ENCODE measurements around the gene PCYT2.

PCYT2 gene

DNA sequence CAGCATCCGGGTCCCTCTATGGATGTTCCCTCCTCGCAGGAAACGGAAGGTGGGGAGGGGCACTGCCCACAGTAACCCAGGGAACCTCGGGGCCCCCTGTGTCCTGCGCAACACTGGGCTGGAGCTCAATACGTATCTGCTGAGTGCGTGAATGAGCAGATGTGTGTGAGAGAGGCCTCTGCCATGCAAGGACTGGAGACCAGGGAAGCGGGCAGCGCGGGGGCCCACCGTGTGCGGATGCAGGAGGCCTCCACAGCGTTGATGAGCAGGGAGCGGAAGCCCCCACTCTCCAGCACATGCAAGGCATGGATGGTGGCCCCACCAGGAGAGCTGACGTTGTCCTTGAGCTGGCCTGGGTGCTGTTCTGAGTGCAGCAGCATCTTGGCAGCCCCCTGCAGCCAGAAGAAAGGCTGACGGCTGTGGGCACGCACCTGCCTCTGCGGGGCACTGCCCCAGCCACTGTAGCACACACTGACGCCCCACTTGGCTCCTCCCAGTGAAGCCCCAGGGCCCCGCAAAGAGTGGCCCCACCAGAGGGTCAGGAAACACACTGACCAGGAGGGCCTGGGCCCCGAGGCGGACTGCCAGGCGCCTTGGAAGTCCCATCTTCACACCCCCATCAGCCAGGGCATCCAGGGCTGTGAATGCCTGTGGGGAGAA, 23.0 kb upstream of the PCYT2 start:
- no peak for DNase-seq (ENCODE audit: low read depth)
- TF ChIP-seq, protein P1, sequence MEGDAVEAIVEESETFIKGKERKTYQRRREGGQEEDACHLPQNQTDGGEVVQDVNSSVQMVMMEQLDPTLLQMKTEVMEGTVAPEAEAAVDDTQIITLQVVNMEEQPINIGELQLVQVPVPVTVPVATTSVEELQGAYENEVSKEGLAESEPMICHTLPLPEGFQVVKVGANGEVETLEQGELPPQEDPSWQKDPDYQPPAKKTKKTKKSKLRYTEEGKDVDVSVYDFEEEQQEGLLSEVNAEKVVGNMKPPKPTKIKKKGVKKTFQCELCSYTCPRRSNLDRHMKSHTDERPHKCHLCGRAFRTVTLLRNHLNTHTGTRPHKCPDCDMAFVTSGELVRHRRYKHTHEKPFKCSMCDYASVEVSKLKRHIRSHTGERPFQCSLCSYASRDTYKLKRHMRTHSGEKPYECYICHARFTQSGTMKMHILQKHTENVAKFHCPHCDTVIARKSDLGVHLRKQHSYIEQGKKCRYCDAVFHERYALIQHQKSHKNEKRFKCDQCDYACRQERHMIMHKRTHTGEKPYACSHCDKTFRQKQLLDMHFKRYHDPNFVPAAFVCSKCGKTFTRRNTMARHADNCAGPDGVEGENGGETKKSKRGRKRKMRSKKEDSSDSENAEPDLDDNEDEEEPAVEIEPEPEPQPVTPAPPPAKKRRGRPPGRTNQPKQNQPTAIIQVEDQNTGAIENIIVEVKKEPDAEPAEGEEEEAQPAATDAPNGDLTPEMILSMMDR (IDR thresholded peaks at IDR 0.05; ENCODE audit: insufficient read depth, low read depth, low read length, missing control alignments) = no peak
- H3K4me3 ChIP-seq (ENCODE audit: low read depth, low read length) = no peak overlapping the region

DNA sequence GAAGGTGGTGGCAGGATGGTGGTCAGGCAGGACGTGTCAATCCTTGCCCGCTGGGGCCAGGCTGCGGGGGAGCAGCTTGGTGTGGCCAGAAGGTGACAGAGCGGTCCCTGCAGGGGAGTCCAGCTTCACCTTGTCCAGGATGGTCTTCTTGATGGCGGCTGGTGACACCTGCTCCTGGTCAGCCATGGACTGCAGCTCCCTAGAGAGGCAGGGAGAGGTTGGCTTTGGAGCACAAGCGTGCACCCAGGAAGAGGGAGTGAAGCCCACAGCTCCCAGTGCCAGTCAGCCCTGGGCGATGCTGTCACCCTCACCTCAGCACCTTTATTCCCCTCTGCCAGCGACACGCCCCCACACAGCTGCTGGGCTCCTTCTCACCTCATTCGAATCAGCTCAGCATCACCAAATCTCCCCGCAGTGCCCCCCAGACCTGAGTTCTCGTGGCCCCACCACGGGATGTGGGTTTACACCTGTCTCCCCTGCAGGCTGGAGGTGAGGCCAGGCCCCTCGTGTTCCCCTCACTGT, 22.0 kb upstream of the PCYT2 start:
- TF ChIP-seq, protein P1 (IDR thresholded peaks at IDR 0.05; ENCODE audit: insufficient read depth, low read depth, low read length, missing control alignments) = no peak
- no peak overlapping the region for H3K4me3 ChIP-seq (ENCODE audit: low read depth, low read length)
- no peak for DNase-seq (ENCODE audit: low read depth)

DNA sequence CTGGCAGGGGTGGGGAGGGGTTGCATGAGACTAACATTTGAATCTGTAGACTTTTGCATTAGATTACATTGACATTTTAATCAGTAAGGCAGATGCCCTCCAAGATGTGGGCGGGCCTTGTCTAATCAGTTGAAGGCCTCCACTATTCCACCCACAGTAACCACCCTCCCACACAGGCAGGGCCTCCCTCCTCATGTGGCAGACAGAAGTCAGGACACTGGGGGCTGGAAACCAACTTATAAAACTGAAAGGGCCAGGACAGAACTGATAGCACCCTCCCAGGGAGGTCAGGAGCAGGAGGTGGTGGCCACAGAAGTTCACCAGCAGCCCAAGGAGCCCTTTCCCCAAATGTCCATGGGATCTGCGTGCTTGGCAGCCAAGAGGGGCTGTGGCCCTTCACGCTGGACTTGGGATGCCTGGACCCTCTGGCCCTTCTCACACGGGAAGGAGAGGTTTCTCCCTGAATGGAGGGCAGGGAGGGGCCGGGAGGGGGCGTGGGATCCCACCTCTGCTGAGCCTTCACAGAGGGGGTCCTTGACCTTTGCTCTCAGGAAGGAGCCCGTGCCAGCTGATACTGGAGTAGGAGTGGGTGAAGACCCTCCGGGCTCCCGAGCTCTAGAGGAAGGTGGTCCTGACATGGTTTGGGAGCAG, 21.3 kb upstream of the PCYT2 start:
- no peak for DNase-seq (ENCODE audit: low read depth)
- TF ChIP-seq, protein P1 (IDR thresholded peaks at IDR 0.05; ENCODE audit: insufficient read depth, low read depth, low read length, missing control alignments) = no peak
- no peak overlapping the region for H3K4me3 ChIP-seq (ENCODE audit: low read depth, low read length)

DNA sequence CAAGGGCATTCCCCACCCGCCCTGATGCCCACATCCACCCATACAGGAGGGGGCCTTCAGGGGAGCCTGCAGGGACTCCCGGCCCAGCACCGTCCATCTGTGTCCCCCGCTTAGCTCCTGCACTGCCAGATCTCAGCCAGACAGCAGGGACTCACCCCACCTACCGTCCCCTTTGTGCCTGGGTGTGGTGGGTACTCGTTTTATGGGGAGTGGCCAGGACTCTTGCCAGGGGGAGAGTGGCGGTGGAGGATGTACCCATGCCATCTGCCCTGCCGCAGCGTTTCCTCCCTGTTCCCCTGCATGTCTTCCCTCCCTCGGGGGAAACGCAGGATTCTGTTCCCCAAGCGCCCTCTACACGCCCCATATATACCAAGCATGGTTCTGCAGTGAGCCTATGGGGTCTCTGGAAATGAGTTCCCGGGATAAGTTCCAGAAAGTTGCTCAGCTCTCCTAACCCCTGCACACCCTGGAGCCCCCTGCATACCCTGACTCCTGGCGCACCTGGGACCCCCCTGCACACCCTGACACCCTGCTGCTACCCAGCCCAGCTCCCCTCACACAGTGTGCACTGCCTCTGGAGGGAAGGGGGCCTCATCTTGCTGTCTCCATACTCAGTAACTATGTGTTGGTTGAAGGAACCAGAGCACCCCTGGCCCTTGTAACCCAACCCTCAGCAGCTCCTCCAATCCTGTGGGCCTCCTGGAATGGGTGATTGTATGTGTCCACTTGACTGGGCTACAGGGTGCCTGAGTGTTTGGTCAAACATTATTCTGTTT, 20.5 kb upstream of the PCYT2 start:
- DNase-seq (ENCODE audit: low read depth) = no peak
- no peak overlapping the region for H3K4me3 ChIP-seq (ENCODE audit: low read depth, low read length)
- TF ChIP-seq, protein P1 (IDR thresholded peaks at IDR 0.05; ENCODE audit: insufficient read depth, low read depth, low read length, missing control alignments) = no peak

DNA sequence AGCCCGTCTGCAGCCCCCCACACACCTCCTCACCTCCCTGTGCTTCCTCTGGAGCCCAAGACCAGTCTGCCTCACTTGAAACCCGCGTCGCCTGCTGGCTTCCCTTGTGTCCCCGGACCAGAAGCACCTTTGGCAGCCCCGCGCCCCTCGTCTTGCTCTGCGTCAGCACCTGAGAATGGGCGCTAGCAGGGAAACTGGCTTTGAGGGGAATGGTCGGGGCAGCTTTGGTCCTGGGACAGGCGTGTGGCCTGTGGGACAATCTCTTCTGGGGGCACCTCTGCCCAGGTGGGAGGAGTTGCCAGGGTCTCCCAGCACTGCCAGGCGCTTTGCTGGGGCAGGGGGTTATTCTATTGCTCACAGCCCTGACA, 20.0 kb upstream of the PCYT2 start:
- no peak for DNase-seq (ENCODE audit: low read depth)
- no peak overlapping the region for H3K4me3 ChIP-seq (ENCODE audit: low read depth, low read length)
- TF ChIP-seq, protein P1 (IDR thresholded peaks at IDR 0.05; ENCODE audit: insufficient read depth, low read depth, low read length, missing control alignments) = no peak

DNA sequence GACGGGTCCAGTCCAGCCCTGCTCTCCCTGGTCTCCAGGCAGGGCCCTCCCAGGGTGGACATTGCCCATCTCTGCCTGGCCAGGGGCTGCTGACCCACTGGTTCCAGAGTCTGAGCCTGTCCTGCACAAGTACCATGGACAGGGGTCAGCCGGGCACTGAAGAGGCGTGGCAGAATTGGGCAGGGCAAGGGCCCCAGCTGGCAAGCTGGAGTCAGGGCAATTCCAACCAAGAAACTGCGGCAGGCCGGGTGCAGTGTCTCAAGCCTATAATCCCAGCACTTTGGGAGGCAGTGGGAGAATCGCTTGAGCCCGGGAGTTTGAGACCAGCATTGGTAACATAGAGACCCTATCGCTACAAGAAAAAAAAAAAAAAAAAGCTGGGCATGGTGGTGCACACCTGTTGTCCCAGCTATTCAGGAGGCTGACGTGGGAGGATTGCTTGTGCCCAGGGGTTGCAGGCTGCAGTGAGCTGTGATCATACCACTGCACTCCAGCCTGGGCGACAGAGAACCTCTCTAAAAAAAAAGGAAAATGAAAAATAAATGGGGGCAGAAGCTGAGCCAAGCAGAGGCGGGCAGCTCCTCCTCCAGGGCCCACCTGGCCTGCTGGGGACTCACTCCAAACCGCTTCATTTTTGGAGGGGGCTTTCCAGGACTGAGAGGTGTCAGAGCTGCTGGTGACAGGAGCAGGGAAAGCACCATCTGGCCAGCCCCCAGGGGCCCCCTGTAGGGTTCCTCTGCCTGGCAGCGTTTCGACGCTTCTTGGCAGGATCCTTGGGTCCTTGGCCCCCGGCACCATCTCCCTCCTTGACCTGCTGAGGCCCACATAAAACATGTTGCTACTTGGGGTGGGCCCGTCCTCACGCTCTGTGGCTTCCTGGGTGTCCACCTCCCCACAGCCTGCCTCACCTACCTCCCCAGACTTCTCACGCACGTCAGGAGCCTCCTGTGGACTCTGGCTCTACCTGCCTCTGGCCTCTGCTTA, 19.2 kb upstream of the PCYT2 start:
- DNase-seq (ENCODE audit: low read depth) = peak; percentile 61
- no peak overlapping the region for H3K4me3 ChIP-seq (ENCODE audit: low read depth, low read length)
- TF ChIP-seq, protein P1 (IDR thresholded peaks at IDR 0.05; ENCODE audit: insufficient read depth, low read depth, low read length, missing control alignments) = no peak

All from GM12865 (cell line).